ENCODE measurements around the gene MEGF11.
A peak's percentile ranks its signal among the peaks of the same experiment; 100 is the strongest.

The MEGF11 gene

GRCh38 chr15:66240240-66240794 lies 13.2 kb downstream of the MEGF11 start:
- no peak for DNase-seq (ENCODE audit: low read depth, low spot score)

- no peak for DNase-seq (ENCODE audit: low read depth, low spot score)
Measured at GRCh38 chr15:66239514-66239913, 14.0 kb downstream of the MEGF11 start.

- DNase-seq (ENCODE audit: low read depth, low spot score): no peak
Measured at GRCh38 chr15:66238318-66238717, 15.2 kb downstream of the MEGF11 start.

- no peak for DNase-seq (ENCODE audit: low read depth, low spot score)
Measured at GRCh38 chr15:66237513-66238235, 15.9 kb downstream of the MEGF11 start.

GRCh38 chr15:66236806-66237375 lies 16.7 kb downstream of the MEGF11 start:
- DNase-seq (ENCODE audit: low read depth, low spot score): no peak

GRCh38 chr15:66235866-66236265 lies 17.7 kb downstream of the MEGF11 start:
- DNase-seq (ENCODE audit: low read depth, low spot score): no peak

GRCh38 chr15:66234798-66235197 lies 18.8 kb downstream of the MEGF11 start:
- no peak for DNase-seq (ENCODE audit: low read depth, low spot score)

GRCh38 chr15:66233487-66234415 lies 19.8 kb downstream of the MEGF11 start:
- no peak for DNase-seq (ENCODE audit: low read depth, low spot score)

GRCh38 chr15:66232267-66232625 lies 21.3 kb downstream of the MEGF11 start:
- DNase-seq (ENCODE audit: low read depth, low spot score): no peak

GRCh38 chr15:66231394-66232266 lies 21.9 kb downstream of the MEGF11 start:
- peak; percentile 26 for DNase-seq (ENCODE audit: low read depth, low spot score)

GRCh38 chr15:66229790-66230465 lies 23.6 kb downstream of the MEGF11 start:
- no peak for DNase-seq (ENCODE audit: low read depth, low spot score)

- no peak for DNase-seq (ENCODE audit: low read depth, low spot score)
Measured at GRCh38 chr15:66228807-66229735, 24.5 kb downstream of the MEGF11 start.

GRCh38 chr15:66226736-66227135 lies 26.8 kb downstream of the MEGF11 start:
- no peak for DNase-seq (ENCODE audit: low read depth, low spot score)

GRCh38 chr15:66225656-66226274 lies 27.8 kb downstream of the MEGF11 start:
- no peak for DNase-seq (ENCODE audit: low read depth, low spot score)

GRCh38 chr15:66224946-66225345 lies 28.6 kb downstream of the MEGF11 start:
- no peak for DNase-seq (ENCODE audit: low read depth, low spot score)

- no peak for DNase-seq (ENCODE audit: low read depth, low spot score)
Measured at GRCh38 chr15:66222273-66223198, 31.0 kb downstream of the MEGF11 start.

GRCh38 chr15:66221126-66221525 lies 32.4 kb downstream of the MEGF11 start:
- no peak for DNase-seq (ENCODE audit: low read depth, low spot score)

GRCh38 chr15:66220601-66221000 lies 32.9 kb downstream of the MEGF11 start:
- DNase-seq (ENCODE audit: low read depth, low spot score): no peak
